Adrenal gland (tissue), 12 donors: ENCODE results near the gene CCDC158. TPM values are rescaled to one million over a fixed set of nuclear protein-coding genes. Genes with fewer than 3 reads are reported as not detected.

Experiments
- DNase-seq, 7 donors: peaks; one replicate each; pipeline ENCODE4 v3.0.0-alpha.2; 2019 to 2020
- H3K27ac ChIP-seq, 5 donors: fragments of 200-600 bp; sonication (generic) in 4 of 5; 1 replicate in 3 of 5; 2 replicates in 2 of 5; pipeline versions ENCODE4 v1.5.1 to v1.8.0; 2016 to 2020; ENCODE audit warnings: mild to moderate bottlenecking in 1 of 5
- H3K27me3 ChIP-seq: fragments of 200-600 bp; 2 replicates; pipeline ENCODE4 v1.8.0; 2021
- H3K36me3 ChIP-seq, 2 donors: fragments of 200-600 bp; replicated peaks in 1 of 2; 1 replicate in 1 of 2; 2 replicates in 1 of 2; pipeline versions ENCODE4 v1.5.1 to v1.8.0; 2018 to 2022
- H3K4me1 ChIP-seq, 2 donors: fragments of 200-600 bp; replicated peaks in 1 of 2; 1 replicate in 1 of 2; 2 replicates in 1 of 2; pipeline versions ENCODE4 v1.5.1 to v1.8.0; 2018 to 2021
- H3K4me3 ChIP-seq, 4 donors: fragments of 200-600 bp; sonication (generic) in 3 of 4; one replicate each; pipeline ENCODE4 v1.5.1; 2016 to 2018
- H3K9me3 ChIP-seq, 3 donors: fragments of 200-600 bp; sonication (generic) in 1 of 3; replicated peaks in 1 of 3; 1 replicate in 2 of 3; 2 replicates in 1 of 3; pipeline versions ENCODE4 v1.5.1 to v1.8.0; 2016 to 2021
- CTCF ChIP-seq, 6 experiments: fragments of 450-650 bp in 4 of 6; fragments of 200-600 bp in 2 of 6; sonication (generic) in 1 of 6; IDR thresholded peaks; 1 replicate in 5 of 6; 2 replicates in 1 of 6; pipeline versions ENCODE4 v1.5.1 to v1.8.0; 2016 to 2021; ENCODE audit warnings: antibody characterized with exemption in 6 of 6, mild to moderate bottlenecking in 2 of 6, moderate library complexity in 1 of 6
- POLR2A ChIP-seq, 2 donors: fragments of 450-650 bp; IDR thresholded peaks; one replicate each; pipeline ENCODE4 v1.6.1; 2017; ENCODE audit warnings: antibody characterized with exemption in 2 of 2, mild to moderate bottlenecking in 2 of 2, moderate library complexity in 1 of 2
- WGBS, 4 donors: extraction: QIAGEN DNeasy Blood & Tissue Kit in 2 of 4; methylation state at CpG; one replicate each; pipeline versions ENCODE4 v1.1.5 to v1.1.7; 2013 to 2017; 5-methylcytosine and 5-hydroxymethylcytosine counted together
- intact Hi-C, 2 donors: fragments of 100-400 bp; cut with DNase I; formaldehyde crosslinking; loops; one replicate each; pipeline versions ENCODE4 v1.14.1 to v1.15.0; 2022 to 2023
- polyA plus RNA-seq, 3 donors: library from polyadenylated mRNA; stranded (reverse); fragments of 200-250 nt in 2 of 3; fragments of 350-450 nt in 1 of 3; fragmentation: Illumina TruSeq in 1 of 3; extraction: RNeasy Lipid Tissue Mini Kit (QIAGEN cat#74804) in 1 of 3; gene quantifications; one replicate each; pipeline ENCODE4 v1.2.3, GENCODE V29; 2013 to 2014
- total RNA-seq, 9 donors: library from RNA; depleted of rRNA in 4 of 9; stranded (reverse); fragments of >200 nt in 4 of 9; fragments of 120-200 nt in 1 of 9; fragmentation: NEBNext Ultra II Directional in 1 of 9; extraction: Animal tissue kit (Norgen Biotek cat#: 25700) in 1 of 9; gene quantifications; one replicate each; pipeline versions ENCODE4 v1.1.0 to v1.2.4, GENCODE V29; 2013 to 2023
- donor health status: healthy with polysubstance abuse.
- donor health status: Bipolar disorder and iron deficiency.
- donor health status: DM: yes; HTN: yes; CAD: no.
- donor health status: DM: no; HTN: no; CAD: no.
- donor health status: DM: no; HTN: no; CAD: no.
- donor health status: DM: yes; HTN: yes; CAD: no.

The CCDC158 gene
- total and polyA plus RNA-seq, 12 donors, result 0.07 to 0.35 (median 0.13) TPM; not detected in 3

- Histone ChIP-seq H3K36me3 (no peaks in the 10 kb centered on the region), H3K4me1 (no peaks in the 10 kb centered on the region), H3K27me3 (peaks cover 4% of the 10 kb centered on the region), H3K9me3 (no peaks in the 10 kb centered on the region), H3K4me3 (peak overlapping the region in 1 of 4 donors; percentile 64), H3K27ac (no peak overlapping the region)
- WGBS, 4 donors, result 55 to 60% (median 57%) methylated on average over 15 to 18 of the region's 18 CpGs
- no peak for TF ChIP-seq CTCF (IDR thresholded peaks at IDR 0.05)
- TF ChIP-seq POLR2A (IDR thresholded peaks at IDR 0.05), result no peak
- peak in 1 of 7 donors; percentile 55 for DNase-seq
- intact Hi-C loops, result no loop called here
Measured at GRCh38 chr4:76420188-76420761, 666 bp downstream of the CCDC158 start.

- H3K27me3 ChIP-seq, result no peaks in the 10 kb centered on the region
- H3K9me3 ChIP-seq, result no peaks in the 10 kb centered on the region
- no peak overlapping the region for H3K27ac ChIP-seq
- intact Hi-C loops, result no loop called here
- 84 to 93% (median 91%) methylated on average over 3 of the region's 3 CpGs for WGBS, 4 donors
- H3K36me3 ChIP-seq, result no peaks in the 10 kb centered on the region
- H3K4me1 ChIP-seq, result no peaks in the 10 kb centered on the region
- no peak for TF ChIP-seq CTCF (IDR thresholded peaks at IDR 0.05)
- TF ChIP-seq POLR2A (IDR thresholded peaks at IDR 0.05), result no peak
- no peak for DNase-seq
- H3K4me3 ChIP-seq, result no peak overlapping the region
Measured at GRCh38 chr4:76410636-76411035, 10.3 kb downstream of the CCDC158 start.

- intact Hi-C loops, result no loop called here
- H3K27me3 ChIP-seq, result no peaks in the 10 kb centered on the region
- no peak overlapping the region for H3K4me3 ChIP-seq
- H3K36me3 ChIP-seq, result no peaks in the 10 kb centered on the region
- no peak for TF ChIP-seq CTCF (IDR thresholded peaks at IDR 0.05)
- TF ChIP-seq POLR2A (IDR thresholded peaks at IDR 0.05), result no peak
- no peak overlapping the region for H3K27ac ChIP-seq
- no peaks in the 10 kb centered on the region for H3K4me1 ChIP-seq
- H3K9me3 ChIP-seq, result no peaks in the 10 kb centered on the region
- no peak for DNase-seq
- 48 to 56% (median 52%) methylated on average over 5 of the region's 5 CpGs for WGBS, 4 donors
Measured at GRCh38 chr4:76407440-76408119, 13.4 kb downstream of the CCDC158 start.

- H3K4me3 ChIP-seq, result no peak overlapping the region
- intact Hi-C loops, result no loop called here
- H3K27ac ChIP-seq, result no peak overlapping the region
- H3K4me1 ChIP-seq, result no peaks in the 10 kb centered on the region
- 78 to 82% (median 79%) methylated on average over 5 of the region's 5 CpGs for WGBS, 4 donors
- H3K27me3 ChIP-seq, result no peaks in the 10 kb centered on the region
- TF ChIP-seq POLR2A (IDR thresholded peaks at IDR 0.05), result no peak
- TF ChIP-seq CTCF (IDR thresholded peaks at IDR 0.05), result no peak
- H3K36me3 ChIP-seq, result no peaks in the 10 kb centered on the region
- no peak for DNase-seq
- no peaks in the 10 kb centered on the region for H3K9me3 ChIP-seq
Measured at GRCh38 chr4:76406081-76406480, 14.9 kb downstream of the CCDC158 start.
